ENCODE measurements around the gene PHLPP1.

PHLPP1 gene

DNA sequence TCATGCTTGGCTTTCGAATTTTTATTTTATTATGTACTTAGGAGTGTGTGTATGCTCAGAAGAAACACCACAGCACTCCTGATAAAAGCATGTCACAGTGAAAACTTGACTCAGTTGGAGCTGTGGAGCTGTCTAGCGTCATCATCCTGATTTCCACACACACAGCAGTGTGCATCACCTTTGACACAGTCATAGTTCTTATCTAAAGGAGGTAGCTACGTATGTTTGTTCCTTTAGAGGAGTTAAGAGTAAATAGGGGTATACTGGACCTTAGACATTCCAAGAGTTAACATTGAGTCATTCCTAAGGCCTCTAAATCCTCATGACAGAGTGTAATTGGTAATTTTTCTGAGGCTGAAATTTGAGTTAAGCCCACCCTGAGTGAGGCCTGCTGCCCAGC lies 96.9 kb downstream of the PHLPP1 start:
- no peak for DNase-seq

DNA sequence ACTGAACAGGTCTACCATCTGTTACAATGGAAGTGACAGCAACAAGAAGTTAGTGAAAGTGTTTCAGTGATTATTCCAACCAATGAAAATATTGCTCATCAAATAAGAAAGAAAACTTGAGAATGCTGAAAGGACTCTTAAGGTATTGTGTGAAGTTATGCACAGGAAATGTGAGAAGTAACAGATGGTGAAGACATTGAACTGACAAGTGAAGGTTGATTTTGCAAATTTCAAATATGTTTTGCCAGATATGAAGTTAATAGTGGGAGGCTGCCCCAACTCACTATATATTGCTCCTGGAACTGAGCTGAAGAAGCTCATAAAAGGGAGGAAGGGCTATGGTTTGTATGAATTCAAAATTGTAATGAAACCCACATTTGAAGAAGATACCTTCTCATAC lies 97.5 kb downstream of the PHLPP1 start:
- DNase-seq = no peak

DNA sequence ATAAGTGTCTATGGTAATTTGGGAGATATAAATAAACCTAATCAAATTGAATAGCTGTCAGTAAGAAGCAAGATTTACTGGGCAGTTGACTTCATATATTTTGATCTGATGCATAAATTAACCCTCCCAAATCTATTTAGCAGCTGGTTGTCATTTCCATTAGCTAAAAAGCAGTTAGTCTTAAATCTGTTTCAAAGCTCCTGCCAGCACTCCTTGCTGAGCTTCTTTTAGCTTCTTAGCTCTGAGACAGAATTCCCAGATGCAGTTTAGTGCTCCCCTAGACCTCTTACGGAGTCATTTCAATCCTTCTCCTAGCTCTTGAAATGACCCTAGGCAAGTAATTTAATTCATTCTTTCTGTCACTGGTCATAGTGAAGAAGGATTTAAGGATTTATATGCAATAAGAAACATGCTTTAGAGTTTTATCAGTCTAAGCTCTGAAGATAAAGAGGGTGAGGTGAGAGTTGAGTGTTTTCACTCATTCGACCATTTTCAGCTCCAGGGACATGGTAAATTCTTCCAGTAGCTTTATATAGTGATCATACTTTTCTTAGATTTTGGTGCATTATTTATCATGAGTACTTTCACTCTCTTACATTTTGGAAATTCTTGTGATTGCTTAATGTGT lies 98.9 kb downstream of the PHLPP1 start:
- no peak for DNase-seq

DNA sequence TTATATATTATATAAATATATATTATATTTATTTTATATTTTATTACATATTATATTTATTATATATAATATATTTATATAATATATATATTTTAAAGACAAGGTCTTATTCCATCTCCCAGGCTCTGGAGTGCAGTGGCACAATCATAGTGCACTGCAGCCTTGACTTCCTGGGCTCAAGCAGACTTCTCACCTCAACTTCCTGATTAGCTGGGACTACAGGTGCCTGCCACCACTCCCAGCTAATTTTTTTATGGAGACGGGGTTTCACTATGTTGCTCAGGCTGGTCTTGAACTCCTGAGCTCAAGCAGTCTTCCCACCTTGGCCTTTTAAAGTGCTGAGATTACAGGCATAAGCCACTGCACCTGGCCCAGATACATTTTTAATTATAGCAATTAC lies 110.0 kb downstream of the PHLPP1 start:
- DNase-seq = no peak

DNA sequence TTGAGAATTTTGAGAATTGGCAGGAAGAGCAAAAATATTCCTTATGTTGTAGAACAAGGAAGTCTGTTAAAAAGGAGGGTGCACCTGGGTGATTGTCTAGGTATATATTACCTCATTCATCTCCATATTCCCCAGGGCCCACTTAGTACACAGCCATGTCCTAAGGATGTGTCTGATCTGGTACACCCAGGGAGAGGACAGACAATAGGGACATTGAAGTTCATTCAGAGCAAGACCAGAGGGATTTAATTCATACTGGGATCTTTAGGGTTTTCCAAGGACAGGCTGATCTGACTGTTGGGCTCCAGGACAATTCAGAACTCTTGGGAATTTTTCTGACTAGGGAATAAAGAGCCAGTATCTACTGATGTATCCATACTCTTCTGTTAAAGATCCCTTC lies 112.1 kb downstream of the PHLPP1 start:
- DNase-seq = no peak

DNA sequence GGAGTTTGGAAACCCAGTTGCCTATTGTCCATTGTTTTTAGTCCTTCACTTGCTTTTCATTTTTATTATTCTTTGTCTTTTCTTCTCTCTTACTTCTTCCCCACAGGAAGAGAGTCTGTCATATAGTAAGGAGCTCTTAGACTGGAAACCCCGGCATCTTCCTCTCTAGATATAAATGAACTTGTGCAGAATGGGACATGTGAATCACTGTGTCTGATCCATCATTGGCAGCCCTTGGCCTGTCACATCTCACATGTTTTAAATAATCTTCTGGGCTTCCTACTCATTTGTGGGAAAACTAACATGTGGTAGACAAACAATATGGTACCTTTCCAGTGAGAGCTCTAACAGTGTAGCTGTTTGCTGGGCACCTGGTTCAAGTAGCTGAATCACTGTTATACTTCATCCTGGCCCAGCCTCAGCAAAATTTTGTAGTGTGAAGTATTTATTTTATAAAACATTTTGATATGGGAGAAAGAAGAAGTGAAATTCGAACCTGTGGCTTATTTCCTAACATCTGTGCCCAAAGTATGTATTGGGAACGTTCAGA lies 112.8 kb downstream of the PHLPP1 start:
- DNase-seq = no peak

DNA sequence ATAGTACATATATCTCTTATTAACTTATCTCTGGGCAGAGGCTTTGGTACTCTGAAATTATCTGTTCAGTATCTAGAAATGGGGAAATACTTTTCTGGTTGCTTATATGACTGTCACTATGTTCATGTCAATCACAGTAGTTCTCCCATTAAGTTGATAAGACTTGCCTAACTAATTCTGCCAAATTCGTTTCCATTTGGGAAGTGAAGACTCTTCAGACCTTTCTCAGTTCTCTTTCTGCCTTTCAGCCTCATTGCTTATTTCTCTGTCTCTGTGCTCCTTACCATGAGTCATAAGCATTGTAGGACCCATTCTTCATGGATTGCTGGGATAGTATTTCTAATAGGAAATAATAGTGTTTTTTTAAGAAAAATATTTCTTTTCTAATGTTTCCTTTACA lies 113.5 kb downstream of the PHLPP1 start:
- DNase-seq = no peak

DNA sequence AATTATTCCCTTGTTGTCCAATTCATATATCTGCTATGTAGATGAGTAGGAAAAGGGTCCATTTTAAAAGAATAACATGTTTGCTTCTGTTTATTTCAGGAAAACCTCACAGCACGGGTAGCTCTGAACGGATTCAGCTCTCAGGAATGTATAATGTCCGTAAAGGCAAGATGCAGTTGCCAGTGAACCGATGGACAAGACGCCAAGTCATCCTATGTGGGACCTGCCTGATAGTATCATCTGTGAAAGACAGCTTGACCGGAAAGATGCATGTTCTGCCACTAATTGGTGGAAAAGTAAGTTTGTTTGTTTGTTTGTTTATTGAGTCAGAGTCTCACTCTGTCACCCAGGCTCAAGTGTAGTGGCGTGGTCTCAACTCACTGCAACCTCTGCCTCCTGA lies 114.6 kb downstream of the PHLPP1 start:
- DNase-seq = no peak

DNA sequence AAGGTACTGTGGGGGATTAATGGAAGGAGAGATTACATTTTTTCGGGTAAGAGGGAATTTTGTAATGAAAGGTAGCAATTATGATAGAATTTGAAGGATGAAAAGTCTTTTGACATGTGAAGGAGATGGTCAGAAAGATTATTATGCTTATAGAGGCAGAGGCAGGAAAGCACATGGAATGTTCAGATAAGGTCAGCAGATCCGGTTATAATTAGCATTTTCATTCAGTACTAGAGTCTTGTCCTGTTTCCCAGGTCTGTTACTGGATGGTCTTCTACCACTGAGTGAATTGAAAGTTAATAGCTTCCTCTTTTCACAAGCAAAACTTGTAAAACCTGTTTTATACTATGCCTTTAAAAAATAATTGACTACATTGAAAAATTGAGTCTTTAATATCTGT lies 116.9 kb downstream of the PHLPP1 start:
- no peak for DNase-seq

DNA sequence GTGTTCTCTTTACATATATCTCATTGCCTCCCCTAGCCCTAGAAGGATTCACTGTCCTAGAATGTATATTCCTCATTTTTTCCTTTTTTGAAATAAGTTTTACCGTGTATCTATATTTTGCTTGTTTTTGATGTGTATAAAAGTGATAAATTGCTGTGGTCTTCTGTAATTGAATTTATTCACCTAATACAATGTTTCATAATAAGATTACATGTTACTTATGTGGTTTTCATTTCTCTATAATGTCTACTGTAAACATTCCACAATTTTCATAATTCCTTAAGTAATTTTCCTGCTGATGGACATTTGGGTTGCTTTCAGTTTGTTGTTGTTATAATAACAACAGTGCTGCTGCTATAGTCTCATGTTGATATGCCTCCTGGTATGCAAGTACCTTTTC lies 118.2 kb downstream of the PHLPP1 start:
- DNase-seq = no peak

DNA sequence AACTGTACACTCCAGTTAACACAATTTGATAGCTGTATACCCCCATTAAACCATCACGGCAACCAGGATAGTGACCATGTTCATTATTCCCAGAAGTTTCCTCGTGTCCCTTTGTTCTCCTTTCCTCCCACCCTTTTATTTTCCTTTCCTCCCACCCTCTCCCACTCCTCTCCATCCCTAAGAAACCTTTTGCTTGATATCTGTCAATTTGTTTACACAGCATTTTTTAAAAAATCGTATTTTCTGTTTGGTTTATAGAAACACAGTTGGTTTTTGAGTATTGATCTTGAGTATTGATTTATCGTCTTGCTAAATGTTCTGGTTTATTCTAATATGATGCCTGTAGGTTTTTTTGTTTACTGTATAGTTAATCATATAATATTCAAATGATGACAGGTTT lies 119.4 kb downstream of the PHLPP1 start:
- DNase-seq = no peak

DNA sequence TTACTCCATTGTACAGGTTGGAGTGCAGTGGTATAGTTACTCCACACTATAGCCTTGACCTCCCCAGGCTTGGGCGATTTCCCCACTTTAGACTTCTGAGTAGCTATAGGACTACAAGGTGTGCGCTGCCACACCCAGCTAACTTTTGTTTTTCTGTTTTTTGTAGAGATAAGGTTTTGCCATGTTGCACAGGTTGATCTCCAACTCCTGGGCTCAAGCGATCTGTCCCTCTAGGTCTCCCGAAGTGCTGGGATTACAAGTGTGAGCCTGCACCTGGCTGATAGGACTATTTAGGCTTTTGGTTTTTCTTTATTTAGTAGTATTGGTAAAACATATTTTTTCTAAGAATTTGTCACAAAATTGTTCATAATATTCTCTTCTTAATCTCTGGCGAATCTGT lies 121.7 kb downstream of the PHLPP1 start:
- no peak for DNase-seq

DNA sequence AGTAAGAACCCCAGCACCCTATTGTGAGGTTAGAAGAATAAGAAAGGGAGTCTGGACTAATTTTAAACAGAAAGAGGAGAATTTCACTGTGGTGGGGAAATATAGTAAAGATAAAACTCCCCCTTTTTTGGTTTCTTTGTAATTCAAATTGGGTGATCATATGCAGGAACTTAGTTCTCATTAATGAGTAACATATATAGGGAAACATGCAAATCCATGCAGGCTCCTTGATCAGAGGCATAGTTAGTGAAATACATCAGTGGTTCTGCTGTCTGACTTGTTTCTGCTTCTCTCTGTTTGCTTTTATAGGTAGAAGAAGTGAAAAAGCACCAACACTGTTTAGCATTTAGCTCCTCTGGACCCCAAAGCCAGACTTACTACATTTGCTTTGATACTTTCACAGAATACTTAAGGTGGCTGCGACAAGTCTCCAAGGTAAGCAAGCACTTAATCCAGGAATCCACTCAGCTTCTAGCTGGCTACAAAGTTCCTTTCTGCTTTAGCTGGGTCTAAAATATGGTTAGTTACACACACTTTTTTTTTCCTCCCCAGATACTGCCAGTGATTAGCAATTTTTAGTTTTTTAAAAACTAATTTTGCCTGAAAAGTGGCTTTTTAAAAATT lies 123.2 kb downstream of the PHLPP1 start:
- DNase-seq = no peak

DNA sequence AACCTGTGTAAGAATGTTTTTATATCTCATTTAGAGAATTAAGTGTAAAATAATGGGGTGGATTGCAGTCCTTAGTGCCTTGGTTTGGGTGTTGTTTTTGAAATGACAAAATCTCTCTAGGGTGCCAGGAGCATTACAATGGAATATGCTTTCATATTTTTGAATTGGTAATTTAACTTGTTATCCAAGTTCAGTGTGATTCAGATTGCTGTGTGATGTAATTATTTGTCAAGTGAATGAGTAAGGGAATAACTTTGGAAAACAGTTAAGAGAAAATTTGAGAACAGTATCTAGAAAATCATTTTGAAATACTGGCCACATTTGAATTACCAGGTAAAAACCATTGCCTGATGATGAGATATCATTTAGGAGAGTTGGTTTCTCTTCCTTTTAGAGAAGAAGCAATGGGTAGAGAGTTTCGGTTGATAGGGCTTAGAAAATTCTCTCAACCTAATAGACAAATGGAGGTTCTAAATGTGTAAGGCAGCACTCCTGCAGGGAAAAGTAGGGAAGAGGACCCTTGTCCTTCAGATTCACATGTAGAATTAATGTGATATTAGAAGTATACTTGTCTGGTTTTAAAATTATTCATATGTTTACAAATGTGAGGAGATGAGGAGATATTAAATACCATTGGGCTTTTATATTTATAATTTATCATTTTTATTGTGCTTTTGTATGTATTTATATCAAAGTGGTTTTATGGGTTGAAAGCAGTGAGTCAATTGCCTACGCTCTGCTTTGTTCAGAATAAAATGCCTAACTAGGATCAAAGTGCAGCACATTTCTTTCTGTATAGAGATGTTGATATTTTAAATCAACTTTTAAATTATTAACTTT lies 124.8 kb downstream of the PHLPP1 start:
- no peak for DNase-seq

DNA sequence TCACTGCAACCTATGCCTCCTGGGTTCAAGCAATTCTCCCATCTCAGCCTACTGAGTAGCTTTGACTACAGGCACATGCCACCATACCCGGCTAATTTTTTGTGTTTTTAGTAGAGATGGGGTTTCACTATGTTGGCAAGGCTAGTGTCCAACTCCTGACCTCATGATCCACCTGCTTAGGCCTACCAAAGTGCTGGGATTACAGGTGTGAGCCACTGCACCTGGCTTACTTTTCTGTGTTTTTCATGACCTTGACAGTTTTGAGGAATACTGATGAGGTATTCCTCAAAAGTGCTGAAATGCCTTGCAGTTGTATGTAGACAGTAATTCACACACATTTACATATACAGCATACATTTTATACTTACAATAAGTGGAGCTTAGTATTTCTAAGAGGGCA lies 126.1 kb downstream of the PHLPP1 start:
- no peak for DNase-seq

DNA sequence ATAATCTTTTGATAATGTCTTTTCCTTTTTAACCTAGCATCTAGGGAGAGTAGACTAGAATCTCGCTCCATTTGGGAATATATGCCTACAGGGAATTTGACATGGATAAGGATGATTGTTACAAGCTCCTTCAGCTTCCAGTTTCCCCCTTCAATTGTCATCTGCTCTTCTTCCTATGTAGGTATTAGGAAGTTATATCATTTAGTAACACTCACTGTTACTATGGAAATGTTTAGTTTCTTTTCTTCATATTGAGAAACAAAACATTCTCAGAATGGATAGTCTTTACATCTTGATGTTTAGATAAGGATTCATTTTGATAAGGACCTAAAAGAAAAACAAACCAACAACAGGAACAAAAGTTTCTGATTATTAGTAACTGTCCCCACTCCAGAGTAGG lies 127.6 kb downstream of the PHLPP1 start:
- DNase-seq = no peak

DNA sequence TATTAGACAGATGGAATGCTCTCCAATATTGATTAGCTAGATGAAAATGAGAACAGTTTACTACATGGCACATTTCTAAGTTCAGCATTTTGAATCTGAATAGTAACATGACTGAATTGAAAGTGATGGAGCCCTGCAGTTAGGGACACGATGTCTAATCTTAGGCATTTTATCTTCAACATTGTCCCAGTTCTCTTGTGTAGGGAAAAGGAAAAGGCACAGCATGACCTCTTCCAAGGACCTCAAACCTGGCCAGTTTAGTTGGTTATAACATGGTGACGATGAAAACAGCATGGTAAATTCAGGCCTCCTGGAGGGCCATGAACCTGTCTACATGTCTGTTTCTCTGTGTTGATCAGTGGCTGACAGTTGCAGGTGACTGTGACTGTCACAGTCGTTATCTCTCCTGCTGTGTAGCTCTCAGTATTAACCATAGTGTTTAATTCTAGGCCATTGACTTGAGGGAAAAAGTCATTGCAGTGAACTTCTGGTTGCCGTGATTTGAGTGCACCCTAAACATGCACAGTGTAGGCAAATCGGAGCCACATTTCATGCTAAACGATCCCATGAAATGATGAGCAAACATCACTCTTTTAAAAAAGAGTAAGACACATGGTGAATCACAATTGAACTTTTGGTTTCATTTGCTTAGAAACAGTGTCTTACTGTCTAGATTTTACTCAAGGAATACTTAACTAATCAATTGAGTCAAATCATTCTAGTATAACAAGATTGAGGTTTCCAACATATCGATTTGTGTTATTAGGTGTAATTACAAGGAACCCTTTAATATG lies 129.7 kb downstream of the PHLPP1 start:
- DNase-seq = no peak

DNA sequence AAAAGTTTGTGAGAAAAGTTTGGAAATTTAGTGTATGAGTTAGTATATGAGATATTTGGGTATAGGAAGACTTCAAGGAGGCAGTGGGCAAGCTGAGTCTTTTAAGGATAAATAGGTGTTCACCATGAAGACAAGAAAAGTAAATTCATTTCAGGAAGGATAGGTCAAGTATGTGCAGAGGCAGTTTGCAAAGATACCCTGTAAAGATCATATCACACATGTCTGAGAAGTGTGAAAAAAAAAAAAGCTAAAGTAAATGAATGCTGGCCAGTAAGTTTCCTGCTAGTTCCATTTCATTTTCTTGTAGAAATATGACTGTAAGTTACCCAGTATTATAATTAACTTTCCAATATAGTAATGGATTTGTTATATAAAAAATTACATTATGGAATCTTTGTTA lies 131.0 kb downstream of the PHLPP1 start:
- DNase-seq = no peak

DNA sequence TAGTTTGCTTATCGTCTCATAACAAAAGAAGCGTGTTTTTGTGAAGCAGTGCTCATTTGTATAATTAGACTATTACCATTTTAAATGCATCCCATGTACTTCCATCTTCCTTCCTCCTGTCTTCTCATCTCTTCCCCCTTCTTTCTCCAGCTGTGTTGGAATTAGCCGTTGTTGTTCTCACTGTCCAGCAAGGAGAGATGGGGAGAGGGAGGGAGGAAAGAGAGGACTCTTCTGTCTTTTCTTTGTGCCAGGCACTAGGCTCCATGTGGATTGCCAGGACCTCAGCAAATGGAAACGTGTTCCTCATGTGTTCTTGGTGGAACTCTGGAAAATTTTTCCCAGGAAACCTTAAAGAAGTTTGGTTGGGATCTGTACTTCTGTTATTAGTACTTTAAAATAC lies 131.7 kb downstream of the PHLPP1 start:
- DNase-seq = no peak

DNA sequence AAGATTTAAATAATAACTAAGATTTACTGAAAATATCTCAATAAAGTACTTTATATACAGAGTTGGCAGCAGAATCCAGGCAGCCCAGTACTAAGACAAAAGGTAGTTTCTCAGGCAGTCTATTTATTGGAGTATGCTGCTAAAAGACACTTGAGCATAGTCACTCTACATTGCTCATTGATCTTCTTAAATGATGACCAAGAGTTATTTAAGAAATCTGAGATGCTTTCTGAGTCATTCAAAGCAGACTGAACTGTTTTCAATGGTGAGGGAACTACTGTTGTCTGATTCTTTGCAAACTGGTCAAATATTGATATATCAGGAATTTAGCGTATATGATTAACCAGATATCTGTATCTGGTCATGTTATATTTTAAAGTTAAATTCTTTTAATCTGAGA lies 133.6 kb downstream of the PHLPP1 start:
- no peak for DNase-seq

DNA sequence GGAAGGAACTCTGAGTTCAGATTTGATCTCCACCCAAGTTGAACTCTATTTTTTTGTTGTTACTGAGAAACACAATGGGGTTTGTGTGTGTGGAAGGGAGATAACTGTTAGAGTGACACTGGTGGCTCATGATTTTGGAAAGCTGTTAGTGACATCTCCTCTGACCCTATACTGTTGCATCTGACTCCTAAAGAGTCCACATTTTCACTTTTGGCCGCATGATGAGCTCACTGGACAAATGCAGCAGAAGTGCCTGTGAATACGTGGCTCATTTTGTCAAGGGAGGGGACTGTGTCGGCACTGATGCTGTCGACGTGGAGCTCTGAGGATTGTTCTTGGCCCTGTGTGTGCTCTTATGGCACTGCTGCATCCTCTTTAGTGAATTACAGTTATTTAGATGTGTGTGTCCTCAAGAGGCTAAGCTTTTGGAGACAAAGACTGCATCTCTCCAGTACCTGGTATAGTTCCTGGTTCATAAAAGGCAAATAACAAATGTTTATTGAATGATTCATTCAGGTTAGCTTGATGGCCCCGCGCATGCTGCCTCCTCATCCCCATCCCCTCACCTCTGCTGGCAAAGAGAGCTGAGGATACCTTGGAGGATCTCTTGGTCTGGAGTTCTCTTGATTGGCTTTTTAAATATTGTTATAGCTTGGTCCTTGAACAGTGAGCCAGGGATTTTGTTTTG lies 135.4 kb downstream of the PHLPP1 start:
- DNase-seq = no peak

DNA sequence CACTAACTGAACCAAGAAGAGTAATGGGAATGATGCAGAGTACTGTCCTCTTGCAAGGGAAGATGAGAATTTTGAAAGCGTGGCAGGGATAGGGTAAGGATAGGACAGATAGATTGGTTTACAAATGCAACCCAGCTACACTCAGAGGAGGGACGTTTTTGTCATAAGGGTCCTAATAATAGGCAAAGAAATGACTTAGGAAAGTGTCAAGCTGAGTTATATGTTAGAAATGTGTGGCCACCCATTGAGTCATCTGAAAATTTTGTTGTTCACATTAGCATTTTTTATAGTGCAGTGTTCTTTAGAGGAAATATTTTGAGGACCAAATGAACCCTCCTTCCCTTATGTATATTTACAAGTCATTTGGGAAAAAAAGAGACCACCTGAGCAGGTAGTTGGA lies 137.5 kb downstream of the PHLPP1 start:
- DNase-seq = no peak

DNA sequence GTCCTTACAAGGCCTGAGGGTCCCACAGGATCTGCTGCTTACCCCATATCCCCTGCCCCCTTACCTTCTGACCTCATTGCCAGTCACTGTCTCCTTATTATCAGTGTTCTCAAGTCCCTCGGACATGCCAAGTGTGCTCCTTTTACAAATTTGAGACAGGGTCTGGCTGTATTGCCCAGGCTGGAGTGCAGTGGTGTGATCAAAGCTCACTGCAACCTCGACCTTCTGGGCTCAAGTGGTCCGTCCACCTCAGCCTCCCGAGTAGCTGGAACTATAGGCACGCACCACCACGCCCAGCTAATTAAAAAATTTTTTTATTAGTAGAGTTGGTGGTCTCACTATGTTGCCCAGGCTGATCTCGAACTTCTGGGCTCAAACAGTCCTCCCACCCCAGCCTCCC lies 141.0 kb downstream of the PHLPP1 start:
- no peak for DNase-seq
